Measurements from ENCODE around the gene DOCK6.

GRCh38 chr19:11243798-11244169, 18.5 kb downstream of the DOCK6 start:
- TF ChIP-seq CTCF (IDR thresholded peaks at IDR 0.05) (no peak), ZFX (IDR thresholded peaks at IDR 0.05; ENCODE audit: borderline replicate concordance) (no peak)

Measured in 22Rv1 (cell line).